ENCODE data around the gene APBA1.
A peak's percentile ranks its signal among the peaks of the same experiment; 100 is the strongest.

Gene APBA1

DNA sequence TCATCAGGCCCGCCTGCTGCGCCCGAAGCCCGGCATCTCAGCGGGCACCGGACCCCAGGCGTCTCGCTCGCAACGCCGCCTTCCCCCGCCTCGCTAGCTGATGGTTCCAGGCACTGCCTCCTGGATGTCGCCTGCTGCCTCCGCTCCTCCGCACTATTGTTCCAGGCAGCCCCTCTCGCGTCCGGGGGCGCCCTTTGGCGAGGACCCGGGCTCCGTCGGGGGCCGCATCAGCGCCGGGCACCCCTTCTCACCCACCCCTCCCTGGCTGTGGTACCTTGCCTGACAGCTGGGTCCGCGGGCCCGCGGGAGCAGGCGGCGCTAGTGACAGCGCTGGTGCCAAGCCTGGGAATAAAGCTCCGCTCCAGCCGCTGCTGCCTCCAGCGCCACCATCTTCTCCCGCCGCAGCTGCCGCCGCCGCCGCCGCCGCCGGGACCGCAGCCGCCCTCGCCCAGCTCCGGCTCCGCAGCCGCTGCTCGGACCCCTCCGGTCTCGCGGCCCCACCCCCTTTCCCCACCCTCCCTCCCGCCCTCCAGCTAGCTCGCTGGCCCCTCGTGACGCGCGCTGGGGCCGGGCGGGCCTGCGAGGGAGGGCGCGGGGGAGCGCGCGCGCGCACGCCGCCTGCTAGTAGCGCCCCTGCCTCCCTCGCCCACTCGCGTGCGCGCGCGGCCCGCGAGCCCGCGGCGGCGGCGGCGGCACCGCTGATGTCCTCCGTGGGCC is at the start of gene APBA1:
Gene APBA1 (minus strand): TSS at position 493 of the 717 bp plus-strand sequence.
- Mint-ChIP-seq H3K9me3 (ENCODE audit: low read depth) (no peaks in the 10 kb centered on the region), H3K4me1 (ENCODE audit: low read depth) (peaks cover 25% of the 10 kb centered on the region), H3K4me3 (peak within 1 kb of the TSS; percentile 82), H3K36me3 (no peaks in the 10 kb centered on the region), H3K27me3 (peaks cover 7% of the 10 kb centered on the region), H3K27ac (no peak within 1 kb of the TSS)

DNA sequence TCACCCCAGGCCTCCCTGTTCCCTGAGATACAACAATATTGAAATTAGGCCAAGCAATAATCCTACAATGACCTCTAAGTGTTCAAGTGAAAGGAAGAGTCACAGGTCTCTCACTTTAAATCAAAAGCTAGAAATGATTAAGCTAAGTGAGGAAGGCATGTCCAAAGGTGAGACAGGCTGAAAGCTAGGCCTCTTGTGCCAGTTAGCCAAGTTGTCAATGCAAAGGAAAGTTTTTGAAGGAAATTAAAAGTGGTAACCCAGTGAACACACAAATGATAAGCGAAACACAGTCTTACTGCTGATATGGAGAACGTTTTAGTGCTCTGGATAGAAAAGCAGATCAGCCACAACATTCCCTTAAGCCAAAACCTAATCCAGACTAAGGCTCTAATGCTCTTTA is 47.8 kb upstream of the APBA1 start:
- no peaks in the 10 kb centered on the region for H3K27me3 Mint-ChIP-seq
- peaks cover 34% of the 10 kb centered on the region for H3K36me3 Mint-ChIP-seq
- no peak overlapping the region for H3K27ac Mint-ChIP-seq
- no peak overlapping the region for H3K4me3 Mint-ChIP-seq
- no peaks in the 10 kb centered on the region for H3K9me3 Mint-ChIP-seq (ENCODE audit: low read depth)
- no peaks in the 10 kb centered on the region for H3K4me1 Mint-ChIP-seq (ENCODE audit: low read depth)

DNA sequence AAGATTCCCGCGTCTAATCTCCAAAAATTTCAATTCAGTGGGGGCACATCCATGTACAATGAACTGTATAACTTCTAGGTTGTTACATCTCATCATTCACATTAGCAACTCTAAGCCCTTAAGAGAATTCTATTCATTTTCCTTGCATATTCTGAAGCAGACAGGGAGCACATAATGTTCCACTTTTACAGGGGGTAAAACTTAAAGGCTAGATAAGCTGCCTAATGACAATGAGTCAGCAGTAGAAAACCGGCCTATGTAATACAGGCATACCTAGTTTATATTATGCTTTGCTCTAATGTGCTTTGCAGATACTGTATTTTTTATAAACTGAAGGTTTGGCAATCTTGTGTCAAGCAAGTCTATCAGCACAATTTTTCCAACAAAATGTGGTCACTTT is 47.2 kb upstream of the APBA1 start:
- no peaks in the 10 kb centered on the region for H3K27me3 Mint-ChIP-seq
- no peaks in the 10 kb centered on the region for H3K9me3 Mint-ChIP-seq (ENCODE audit: low read depth)
- peaks cover 32% of the 10 kb centered on the region for H3K36me3 Mint-ChIP-seq
- H3K27ac Mint-ChIP-seq: no peak overlapping the region
- H3K4me1 Mint-ChIP-seq (ENCODE audit: low read depth): no peaks in the 10 kb centered on the region
- no peak overlapping the region for H3K4me3 Mint-ChIP-seq

DNA sequence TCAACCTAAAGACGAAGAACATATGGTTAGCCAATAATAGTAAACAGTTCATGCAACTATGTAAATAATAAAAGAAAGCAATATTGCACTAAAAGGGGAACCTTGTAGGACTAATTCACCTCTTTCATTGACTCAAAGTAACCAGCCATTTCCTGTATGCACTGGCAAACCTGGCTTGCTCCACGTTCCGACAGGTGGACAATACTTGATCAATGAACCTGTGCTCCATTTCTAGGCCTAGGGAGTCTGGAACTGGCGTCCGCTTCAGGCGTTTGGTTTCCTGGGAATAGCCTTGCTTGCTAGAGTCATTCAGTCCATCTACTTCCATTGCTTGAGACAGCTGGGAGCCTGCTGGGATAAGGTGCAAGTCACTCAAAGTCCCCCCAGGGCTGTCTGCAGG is 46.0 kb upstream of the APBA1 start:
- no peaks in the 10 kb centered on the region for H3K27me3 Mint-ChIP-seq
- no peak overlapping the region for H3K27ac Mint-ChIP-seq
- H3K9me3 Mint-ChIP-seq (ENCODE audit: low read depth): no peaks in the 10 kb centered on the region
- no peaks in the 10 kb centered on the region for H3K4me1 Mint-ChIP-seq (ENCODE audit: low read depth)
- peaks cover 33% of the 10 kb centered on the region for H3K36me3 Mint-ChIP-seq
- no peak overlapping the region for H3K4me3 Mint-ChIP-seq

DNA sequence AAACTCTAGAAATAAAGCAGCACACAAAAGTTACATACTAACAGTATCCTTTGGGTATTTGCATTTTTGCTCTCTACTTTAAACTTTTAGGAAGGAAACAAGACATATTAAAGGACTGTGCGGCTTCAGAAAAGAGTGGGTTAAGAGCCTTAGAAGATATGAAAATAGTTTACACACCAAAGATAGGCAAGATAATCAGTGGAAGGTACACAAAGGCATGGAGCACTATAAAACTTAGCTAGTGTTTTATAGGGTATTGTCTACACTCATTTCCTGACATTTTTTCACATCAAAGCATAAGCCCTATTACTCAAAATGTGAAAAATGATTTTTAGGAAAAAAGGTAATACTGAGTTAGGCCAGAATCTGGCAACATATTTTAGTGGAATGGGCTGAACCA is 43.7 kb upstream of the APBA1 start:
- Mint-ChIP-seq H3K27ac (no peak overlapping the region), H3K4me3 (no peak overlapping the region), H3K4me1 (ENCODE audit: low read depth) (no peaks in the 10 kb centered on the region), H3K27me3 (no peaks in the 10 kb centered on the region), H3K36me3 (peaks cover 28% of the 10 kb centered on the region), H3K9me3 (ENCODE audit: low read depth) (no peaks in the 10 kb centered on the region)

DNA sequence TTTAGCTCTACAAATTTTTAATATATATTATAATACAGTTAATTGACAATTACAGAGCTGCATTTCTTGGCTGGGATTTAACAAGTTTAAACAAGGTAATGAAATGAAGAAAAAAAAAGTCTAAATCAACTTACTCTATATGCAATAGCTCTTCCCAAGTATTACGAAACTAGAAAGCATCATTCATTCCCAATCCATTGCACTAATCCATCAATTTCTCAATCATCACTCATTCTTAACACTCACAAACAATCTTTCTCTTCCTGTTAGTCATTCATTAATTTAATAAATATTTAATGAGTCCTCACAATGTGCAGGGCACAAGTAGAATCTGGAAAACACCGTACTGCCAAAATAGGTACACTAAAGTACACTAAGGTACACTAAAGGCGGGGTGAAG is 42.9 kb upstream of the APBA1 start:
- peaks cover 29% of the 10 kb centered on the region for H3K36me3 Mint-ChIP-seq
- H3K4me1 Mint-ChIP-seq (ENCODE audit: low read depth): no peaks in the 10 kb centered on the region
- no peak overlapping the region for H3K4me3 Mint-ChIP-seq
- H3K27ac Mint-ChIP-seq: no peak overlapping the region
- H3K27me3 Mint-ChIP-seq: no peaks in the 10 kb centered on the region
- H3K9me3 Mint-ChIP-seq (ENCODE audit: low read depth): no peaks in the 10 kb centered on the region

DNA sequence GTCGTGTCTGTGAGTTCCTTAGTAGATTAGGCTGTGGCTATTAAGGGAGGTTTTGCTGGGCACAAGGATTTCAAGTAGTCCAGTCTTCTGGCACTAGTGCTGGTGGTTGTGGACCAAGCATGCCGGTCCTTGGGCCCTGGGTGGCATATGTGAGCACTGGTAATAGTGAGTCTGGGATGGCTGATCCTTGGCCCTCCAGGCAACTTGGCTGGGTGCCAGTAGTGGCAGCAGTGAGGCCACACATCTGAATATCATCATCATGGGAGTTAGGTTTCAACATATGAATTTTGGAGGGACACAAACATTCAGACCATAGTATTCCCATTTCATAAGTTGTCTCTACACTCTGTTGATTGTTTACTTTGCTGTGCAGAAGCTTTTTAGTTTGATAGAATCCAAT is 25.3 kb upstream of the APBA1 start:
- no peaks in the 10 kb centered on the region for H3K4me1 Mint-ChIP-seq (ENCODE audit: low read depth)
- no peak overlapping the region for H3K4me3 Mint-ChIP-seq
- peaks cover 9% of the 10 kb centered on the region for H3K36me3 Mint-ChIP-seq
- peaks cover 8% of the 10 kb centered on the region for H3K27me3 Mint-ChIP-seq
- H3K27ac Mint-ChIP-seq: no peak overlapping the region
- peaks cover 48% of the 10 kb centered on the region for H3K9me3 Mint-ChIP-seq (ENCODE audit: low read depth)

DNA sequence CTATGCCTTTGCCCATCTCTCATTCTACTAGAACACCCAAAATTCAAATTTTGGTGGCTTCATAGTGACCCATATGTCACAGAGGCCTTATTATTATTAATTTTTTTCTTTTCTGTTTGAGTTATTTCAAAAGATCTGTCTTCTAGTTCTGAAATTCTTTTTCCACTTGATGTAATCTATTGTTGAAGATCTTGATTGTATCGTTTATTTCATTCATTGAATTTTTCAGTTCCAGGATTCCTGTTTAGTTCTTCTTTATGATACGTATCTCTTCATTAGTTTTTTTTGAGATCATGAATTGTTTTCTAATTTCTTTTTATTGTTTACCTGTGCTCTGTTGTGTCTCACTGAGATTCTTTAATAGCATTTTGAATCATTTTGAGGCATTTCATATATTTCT is 24.6 kb upstream of the APBA1 start:
- Mint-ChIP-seq H3K4me1 (ENCODE audit: low read depth) (no peaks in the 10 kb centered on the region), H3K27me3 (peaks cover 8% of the 10 kb centered on the region), H3K27ac (no peak overlapping the region), H3K4me3 (no peak overlapping the region), H3K36me3 (peaks cover 7% of the 10 kb centered on the region), H3K9me3 (ENCODE audit: low read depth) (peaks cover 45% of the 10 kb centered on the region)

DNA sequence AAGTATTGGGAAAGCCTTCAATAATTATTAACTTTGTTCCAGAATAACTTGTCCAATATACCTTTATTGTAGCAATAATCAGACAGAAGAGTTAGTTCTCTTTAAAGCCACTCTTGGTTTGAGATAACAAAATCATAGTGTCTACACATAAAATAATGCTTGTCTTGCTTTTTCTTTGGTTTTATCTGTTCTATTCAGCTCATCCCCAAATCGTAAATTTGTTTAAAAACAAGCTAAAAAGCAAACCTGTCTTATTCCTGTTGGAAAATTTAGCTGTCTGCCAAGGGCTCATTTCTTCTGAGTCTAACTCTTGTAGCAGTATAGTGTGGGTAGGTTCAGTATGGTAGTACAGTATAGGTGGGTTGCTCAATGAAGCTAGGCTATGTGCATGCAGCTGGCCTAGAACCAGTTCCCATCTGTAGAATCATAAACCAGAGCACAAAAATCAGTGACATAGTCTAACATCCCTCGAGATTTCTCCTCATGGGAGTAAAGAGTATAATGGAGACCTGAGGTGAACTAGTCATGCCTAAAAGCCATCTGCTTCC is 17.9 kb upstream of the APBA1 start:
- Mint-ChIP-seq H3K9me3 (ENCODE audit: low read depth) (peaks cover 10% of the 10 kb centered on the region), H3K4me1 (ENCODE audit: low read depth) (no peaks in the 10 kb centered on the region), H3K27me3 (peaks cover 7% of the 10 kb centered on the region)

DNA sequence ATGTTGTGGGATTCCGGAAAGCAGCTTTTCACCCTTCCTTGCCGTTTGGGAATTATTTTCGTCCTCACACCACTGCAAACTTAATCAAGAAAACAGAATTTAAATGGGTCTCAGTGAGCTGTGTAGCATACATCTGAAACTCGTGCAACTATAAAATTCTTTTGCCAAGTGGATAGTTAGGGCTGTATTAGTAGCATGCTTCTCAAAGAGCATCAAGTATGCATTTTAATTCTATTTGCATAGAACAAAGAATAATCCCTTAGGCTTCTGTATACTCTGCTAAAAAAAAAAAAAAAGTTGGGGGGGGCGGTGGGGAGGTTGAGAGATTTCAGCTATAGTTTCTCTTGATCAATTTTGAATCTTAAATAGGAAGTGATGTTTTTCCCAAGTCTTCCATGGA is 11.8 kb upstream of the APBA1 start:
- Mint-ChIP-seq H3K27ac (no peak overlapping the region), H3K4me1 (ENCODE audit: low read depth) (no peaks in the 10 kb centered on the region), H3K4me3 (no peak overlapping the region), H3K9me3 (ENCODE audit: low read depth) (no peaks in the 10 kb centered on the region), H3K36me3 (no peaks in the 10 kb centered on the region), H3K27me3 (peaks cover 6% of the 10 kb centered on the region)

More for the DNA sequence above, 17.9 kb upstream of the APBA1 start:
- peaks cover 3% of the 10 kb centered on the region for H3K36me3 Mint-ChIP-seq
- no peak overlapping the region for H3K27ac Mint-ChIP-seq
- H3K4me3 Mint-ChIP-seq: no peak overlapping the region

DNA sequence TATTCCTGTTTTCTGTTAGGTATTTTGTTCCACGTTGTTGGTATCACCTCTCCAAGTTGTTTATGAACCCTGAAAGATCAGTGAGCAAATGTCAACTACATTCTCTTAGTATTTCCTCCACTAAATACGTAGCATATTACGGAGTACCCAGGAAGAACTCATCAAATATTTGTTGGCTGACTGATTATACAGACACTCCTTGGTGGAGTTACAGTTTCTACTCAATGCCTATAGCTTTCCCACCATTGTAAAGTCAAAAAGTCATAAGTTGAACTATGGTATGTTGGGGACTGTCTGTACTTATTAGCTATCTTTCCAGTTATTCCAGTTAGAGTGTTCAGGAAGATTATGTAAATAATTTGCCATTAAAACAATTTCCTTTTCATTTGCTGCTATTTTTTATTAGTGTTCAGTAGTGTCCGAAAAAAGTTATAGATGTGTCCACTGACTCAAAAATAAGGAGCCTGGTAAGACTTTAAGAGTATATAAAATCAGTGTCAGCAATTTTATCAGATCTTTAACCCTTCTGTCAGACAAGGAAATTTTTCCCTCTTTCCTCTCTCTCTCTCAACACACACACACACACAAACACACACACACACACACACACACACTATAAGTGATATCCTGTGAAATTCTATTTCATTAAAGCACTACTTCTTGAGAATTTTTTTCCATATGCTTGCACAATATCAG is 6.8 kb upstream of the APBA1 start:
- peaks cover 8% of the 10 kb centered on the region for H3K4me1 Mint-ChIP-seq (ENCODE audit: low read depth)
- H3K27ac Mint-ChIP-seq: no peak overlapping the region
- H3K36me3 Mint-ChIP-seq: no peaks in the 10 kb centered on the region
- H3K4me3 Mint-ChIP-seq: no peak overlapping the region
- no peaks in the 10 kb centered on the region for H3K9me3 Mint-ChIP-seq (ENCODE audit: low read depth)
- H3K27me3 Mint-ChIP-seq: peaks cover 11% of the 10 kb centered on the region

DNA sequence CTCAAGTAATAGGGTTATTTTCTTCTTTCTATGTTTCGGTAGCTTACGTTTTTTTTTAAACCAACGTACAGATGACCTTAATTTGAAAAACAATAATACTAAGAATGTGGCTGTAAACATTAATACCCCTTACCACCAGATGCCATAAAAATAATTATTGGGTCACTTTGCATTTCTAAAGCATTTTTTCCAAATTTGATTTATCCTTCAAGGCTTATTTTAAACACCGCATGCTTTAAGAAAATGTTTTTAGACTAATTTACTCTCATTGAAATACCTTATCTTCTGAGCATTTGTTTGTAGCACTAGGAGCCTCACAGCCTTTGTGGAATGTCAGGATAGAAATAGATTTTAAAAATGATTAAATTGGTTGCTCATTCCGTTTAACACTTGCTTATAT is 5.8 kb upstream of the APBA1 start:
- Mint-ChIP-seq H3K27ac (no peak overlapping the region), H3K27me3 (peaks cover 9% of the 10 kb centered on the region), H3K36me3 (no peaks in the 10 kb centered on the region), H3K9me3 (ENCODE audit: low read depth) (no peaks in the 10 kb centered on the region), H3K4me3 (no peak overlapping the region), H3K4me1 (ENCODE audit: low read depth) (peaks cover 13% of the 10 kb centered on the region)

DNA sequence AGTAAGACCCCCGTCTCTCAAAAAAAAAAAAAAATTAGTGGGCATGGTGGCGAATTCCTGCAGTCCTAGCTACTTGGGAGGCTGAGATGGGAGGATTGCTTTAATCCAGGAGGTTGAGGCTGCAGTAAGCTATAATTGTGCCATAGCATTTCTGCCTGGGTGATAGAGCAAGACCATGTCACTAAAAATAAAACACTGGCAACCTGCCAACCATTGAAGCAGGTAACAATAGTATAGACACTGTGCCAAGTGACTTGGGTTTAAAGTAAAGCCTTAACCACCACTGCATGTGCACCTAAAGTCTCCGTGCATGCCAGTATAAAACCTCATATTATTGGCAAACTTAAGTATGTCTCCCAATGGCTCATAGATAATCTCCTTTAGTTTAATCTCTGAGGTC is 3.4 kb upstream of the APBA1 start:
- Mint-ChIP-seq H3K9me3 (ENCODE audit: low read depth) (no peaks in the 10 kb centered on the region), H3K27me3 (peaks cover 14% of the 10 kb centered on the region), H3K4me3 (no peak overlapping the region), H3K36me3 (no peaks in the 10 kb centered on the region), H3K4me1 (ENCODE audit: low read depth) (peaks cover 25% of the 10 kb centered on the region), H3K27ac (no peak overlapping the region)

DNA sequence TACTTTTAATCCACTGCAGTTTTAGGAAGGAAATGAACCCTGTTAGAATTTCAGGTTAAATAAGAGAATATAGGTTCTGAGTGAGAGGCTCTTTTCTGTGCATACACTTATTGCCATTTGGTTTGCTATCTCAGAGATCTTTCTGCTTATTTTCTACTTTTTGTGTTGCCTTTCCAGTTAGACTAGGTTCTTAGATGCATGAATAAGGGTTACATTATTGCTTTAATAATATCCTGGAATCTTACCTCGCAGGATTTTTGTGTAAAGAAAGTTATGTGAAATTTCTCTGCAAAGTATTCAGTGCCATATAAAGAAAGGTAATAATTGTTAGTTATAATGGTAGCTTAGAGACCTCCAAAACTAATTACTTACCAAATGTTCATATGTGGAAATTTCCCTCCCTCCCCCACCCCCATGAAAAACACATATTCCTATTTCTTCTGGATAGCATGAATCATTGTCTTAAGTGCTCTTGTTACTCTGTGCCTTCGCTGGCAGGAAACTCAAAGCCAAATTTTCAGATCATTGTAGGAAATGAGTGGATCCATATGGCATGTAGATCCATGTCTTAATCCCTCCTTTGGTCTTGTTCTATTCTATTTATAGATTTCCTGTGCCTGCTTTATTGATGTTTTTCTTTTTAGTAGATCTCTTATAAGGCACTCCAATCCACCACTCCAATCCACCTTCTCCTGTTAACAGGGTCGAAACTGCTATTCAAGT is 2.7 kb upstream of the APBA1 start:
- H3K9me3 Mint-ChIP-seq (ENCODE audit: low read depth): no peaks in the 10 kb centered on the region
- peaks cover 14% of the 10 kb centered on the region for H3K27me3 Mint-ChIP-seq
- peaks cover 25% of the 10 kb centered on the region for H3K4me1 Mint-ChIP-seq (ENCODE audit: low read depth)
- H3K4me3 Mint-ChIP-seq: no peak overlapping the region
- no peak overlapping the region for H3K27ac Mint-ChIP-seq
- H3K36me3 Mint-ChIP-seq: no peaks in the 10 kb centered on the region

DNA sequence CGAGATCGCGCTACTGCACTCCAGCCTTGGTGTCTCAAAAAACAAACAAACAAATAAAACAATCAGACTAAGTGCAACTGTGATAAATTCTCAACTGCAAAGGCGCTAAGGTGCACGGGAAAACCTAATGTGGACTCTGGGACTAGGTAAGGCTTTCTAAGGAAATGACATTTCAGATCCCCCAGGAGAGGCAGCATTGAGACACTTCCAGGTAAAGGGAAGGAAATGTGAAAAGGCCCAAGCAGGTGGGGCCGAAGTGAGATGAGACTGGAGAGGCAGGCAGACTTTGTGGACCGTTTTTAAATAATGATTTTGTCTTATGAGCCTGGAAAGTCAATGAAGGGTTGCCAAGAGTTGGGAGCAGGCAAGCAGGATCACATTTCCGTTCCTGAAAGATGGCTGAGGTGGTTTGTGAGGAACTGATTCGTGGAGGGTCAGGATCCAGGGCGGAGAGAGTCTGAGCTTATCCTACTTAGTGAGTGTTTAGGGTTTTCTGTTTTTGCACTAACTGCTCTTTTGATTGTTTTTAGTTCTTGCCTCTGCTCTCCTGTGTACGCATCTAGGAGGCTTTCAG is 2.0 kb upstream of the APBA1 start:
- Mint-ChIP-seq H3K27me3 (peaks cover 14% of the 10 kb centered on the region), H3K36me3 (no peaks in the 10 kb centered on the region), H3K4me3 (no peak overlapping the region), H3K27ac (no peak overlapping the region), H3K9me3 (ENCODE audit: low read depth) (no peaks in the 10 kb centered on the region), H3K4me1 (ENCODE audit: low read depth) (peaks cover 25% of the 10 kb centered on the region)

Measured in activated naive CD8-positive, alpha-beta T cell (primary cell).